Psoas muscle (tissue), 8 donors: Measurements from ENCODE around the gene IRS1. TPM values are rescaled to one million over a fixed set of nuclear protein-coding genes. Genes with fewer than 3 reads are reported as not detected.

Experiments used
- ATAC-seq, 4 donors: fragments of 200-7000 bp; cut with Tn5 transposase; one replicate each; pipeline ENCODE4 v1.9.1; 2020; ENCODE audit warnings: moderate library complexity in 3 of 4, mild to moderate bottlenecking in 2 of 4
- DNase-seq, 2 donors: peaks; one replicate each; pipeline ENCODE4 v3.0.0-alpha.2; 2020
- H3K27ac ChIP-seq: fragments of 200-600 bp; one replicate; pipeline ENCODE4 v1.8.0; 2022
- H3K27me3 ChIP-seq, 3 donors: fragments of 200-600 bp in 1 of 3; one replicate each; pipeline versions ENCODE4 v1.6.1 to v1.8.0; 2013 to 2022; ENCODE audit warnings: low read length in 2 of 3, mild to moderate bottlenecking in 2 of 3, moderate library complexity in 1 of 3; ENCODE audit not compliant: insufficient read depth in 3 of 3
- H3K36me3 ChIP-seq, 2 donors: fragments of 200-600 bp in 1 of 2; one replicate each; pipeline versions ENCODE4 v1.6.1 to v1.8.0; 2013 to 2022; ENCODE audit warnings: low read depth in 1 of 2, mild to moderate bottlenecking in 1 of 2, moderate library complexity in 1 of 2; ENCODE audit not compliant: insufficient read depth in 1 of 2
- H3K4me1 ChIP-seq: fragments of 200-600 bp; one replicate; pipeline ENCODE4 v1.8.0; 2022
- H3K4me3 ChIP-seq: fragments of 200-600 bp; one replicate; pipeline ENCODE4 v1.8.0; 2022; ENCODE audit warnings: mild to moderate bottlenecking
- H3K9me3 ChIP-seq: fragments of 200-600 bp; one replicate; pipeline ENCODE4 v1.8.0; 2022
- WGBS, 3 donors: extraction: QIAGEN DNeasy Blood & Tissue Kit; methylation state at CpG; one replicate each; pipeline versions ENCODE4 v1.1.6 to v1.1.7; 2013; 5-methylcytosine and 5-hydroxymethylcytosine counted together
- intact Hi-C, 2 donors: fragments of 100-400 bp; cut with DNase I; formaldehyde crosslinking; loops; one replicate each; pipeline versions ENCODE4 v1.11.0 to v1.14.2; 2022
- polyA plus RNA-seq, 3 donors: library from polyadenylated mRNA; stranded (reverse); fragments of 200-250 nt; gene quantifications; one replicate each; pipeline ENCODE4 v1.2.3, GENCODE V29; 2013
- total RNA-seq, 4 donors: library from RNA; stranded (reverse); fragmentation: NEBNext Ultra II Directional in 2 of 4; extraction: Animal tissue kit (Norgen Biotek cat#: 25700) in 2 of 4; gene quantifications; one replicate each; pipeline versions ENCODE4 v1.2.1 to v1.2.4, GENCODE V29; 2021 to 2023
- TF ChIP-seq, protein P1 (sequence below): fragments of 200-600 bp; IDR thresholded peaks from one replicate; pipeline ENCODE4 v1.8.0; 2022; ENCODE audit warnings: antibody characterized with exemption
- donor health status: healthy with polysubstance abuse.
- donor health status: DM: no; HTN: no; CAD: no; lungs with moderate emphysema.
- donor health status: Bipolar disorder and iron deficiency.
- donor health status: healthy.
- donor health status: DM: yes; HTN: yes; CAD: no.
- donor health status: DM: no; HTN: no; CAD: no.
- donor health status: DM: no; HTN: no; CAD: no.
- donor health status: DM: yes; HTN: yes; CAD: no.

IRS1 gene
- total and polyA plus RNA-seq, 7 donors = 2.5 to 21.0 (median 11.9) TPM

DNA sequence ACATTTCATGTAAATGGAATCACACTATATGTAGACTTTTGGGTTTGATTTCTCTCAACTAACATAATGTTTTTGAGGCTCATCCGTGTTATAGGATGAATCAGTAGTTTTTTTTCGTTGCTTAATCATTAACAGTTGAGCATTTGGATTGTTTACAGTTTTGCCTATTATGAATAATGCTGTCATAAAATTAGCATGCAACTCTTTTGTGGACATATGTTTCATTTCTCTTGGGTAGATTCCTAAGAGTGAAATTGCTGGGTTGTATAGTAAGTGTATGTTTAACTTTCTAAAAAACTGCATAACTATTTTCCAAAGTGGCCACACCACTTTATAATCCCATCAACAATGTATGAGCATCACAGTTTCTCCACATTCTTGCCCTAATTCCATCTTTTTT lies 28.6 kb upstream of the IRS1 start:
- H3K36me3 ChIP-seq = no peaks in the 10 kb centered on the region
- WGBS, 3 donors = 71 to 85% (median 71%) methylated on average over 2 of the region's 2 CpGs
- H3K27me3 ChIP-seq = no peaks in the 10 kb centered on the region
- no peak for ATAC-seq
- intact Hi-C loops = no loop called here
- H3K4me1 ChIP-seq = peaks cover 6% of the 10 kb centered on the region
- H3K27ac ChIP-seq = no peak overlapping the region
- no peak for DNase-seq
- H3K9me3 ChIP-seq = no peaks in the 10 kb centered on the region
- TF ChIP-seq, protein P1, sequence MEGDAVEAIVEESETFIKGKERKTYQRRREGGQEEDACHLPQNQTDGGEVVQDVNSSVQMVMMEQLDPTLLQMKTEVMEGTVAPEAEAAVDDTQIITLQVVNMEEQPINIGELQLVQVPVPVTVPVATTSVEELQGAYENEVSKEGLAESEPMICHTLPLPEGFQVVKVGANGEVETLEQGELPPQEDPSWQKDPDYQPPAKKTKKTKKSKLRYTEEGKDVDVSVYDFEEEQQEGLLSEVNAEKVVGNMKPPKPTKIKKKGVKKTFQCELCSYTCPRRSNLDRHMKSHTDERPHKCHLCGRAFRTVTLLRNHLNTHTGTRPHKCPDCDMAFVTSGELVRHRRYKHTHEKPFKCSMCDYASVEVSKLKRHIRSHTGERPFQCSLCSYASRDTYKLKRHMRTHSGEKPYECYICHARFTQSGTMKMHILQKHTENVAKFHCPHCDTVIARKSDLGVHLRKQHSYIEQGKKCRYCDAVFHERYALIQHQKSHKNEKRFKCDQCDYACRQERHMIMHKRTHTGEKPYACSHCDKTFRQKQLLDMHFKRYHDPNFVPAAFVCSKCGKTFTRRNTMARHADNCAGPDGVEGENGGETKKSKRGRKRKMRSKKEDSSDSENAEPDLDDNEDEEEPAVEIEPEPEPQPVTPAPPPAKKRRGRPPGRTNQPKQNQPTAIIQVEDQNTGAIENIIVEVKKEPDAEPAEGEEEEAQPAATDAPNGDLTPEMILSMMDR = no peak
- H3K4me3 ChIP-seq = no peak overlapping the region

DNA sequence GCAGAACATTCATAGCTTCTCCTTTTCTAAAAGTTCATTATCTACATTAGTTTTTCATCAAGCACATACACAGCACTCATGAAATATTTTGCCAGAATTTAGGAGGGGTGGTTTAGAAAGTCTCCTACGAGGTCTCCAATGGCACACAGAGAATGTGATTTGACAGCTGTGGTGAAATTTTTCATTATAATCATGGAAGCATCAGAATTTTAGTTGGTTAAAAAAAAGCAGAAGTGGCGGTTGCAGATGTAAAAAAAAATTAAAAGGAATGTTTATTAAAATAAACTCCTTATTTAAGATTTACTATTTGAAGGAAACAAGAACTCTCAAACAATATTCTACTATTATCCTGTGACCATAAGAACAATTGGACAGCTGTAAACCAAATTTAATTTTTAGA lies 25.4 kb upstream of the IRS1 start:
- TF ChIP-seq, protein P1 = no peak
- no peak for DNase-seq
- Histone ChIP-seq H3K36me3 (no peaks in the 10 kb centered on the region), H3K27ac (no peak overlapping the region), H3K4me3 (no peak overlapping the region), H3K27me3 (no peaks in the 10 kb centered on the region), H3K9me3 (no peaks in the 10 kb centered on the region), H3K4me1 (no peaks in the 10 kb centered on the region)
- intact Hi-C loops = no loop called here
- WGBS, 3 donors = 57 to 74% (median 63%) methylated on average over 2 of the region's 2 CpGs
- no peak for ATAC-seq

- no peaks in the 10 kb centered on the region for H3K27me3 ChIP-seq
- no peaks in the 10 kb centered on the region for H3K36me3 ChIP-seq
- no peak overlapping the region for H3K4me3 ChIP-seq
- H3K4me1 ChIP-seq = no peaks in the 10 kb centered on the region
- WGBS, 3 donors = 21 to 27% (median 22%) methylated on average over 3 of the region's 3 CpGs
- DNase-seq = no peak
- H3K27ac ChIP-seq = no peak overlapping the region
- TF ChIP-seq, protein P1 = no peak
- ATAC-seq = no peak
- intact Hi-C loops = no loop called here
- no peaks in the 10 kb centered on the region for H3K9me3 ChIP-seq
These were observed 19.3 kb upstream of the IRS1 start for GRCh38 chr2:226818930-226819329.

GRCh38 chr2:226813148-226813701 lies 13.6 kb upstream of the IRS1 start:
- H3K36me3 ChIP-seq = no peaks in the 10 kb centered on the region
- intact Hi-C loops = loop anchor here in 1 of 2 donors (5.0 kb wide), 1 partner anchor 169 kb away; no protein-coding TSS in a partner anchor
- 90 to 100% (median 96%) methylated on average over 1 of the region's 1 CpG for WGBS, 3 donors

More at GRCh38 chr2:226813148-226813701, 13.6 kb upstream of the IRS1 start:
- Histone ChIP-seq H3K27ac (no peak overlapping the region), H3K27me3 (no peaks in the 10 kb centered on the region), H3K9me3 (no peaks in the 10 kb centered on the region), H3K4me1 (no peaks in the 10 kb centered on the region), H3K4me3 (no peak overlapping the region)
- TF ChIP-seq, protein P1 = no peak
- DNase-seq (no peak), ATAC-seq (no peak)
